ENCODE data around the gene CACNA2D2. TPM values are rescaled to one million over a fixed set of nuclear protein-coding genes. Genes with fewer than 3 reads are reported as not detected.
A peak's percentile ranks its signal among the peaks of the same experiment; 100 is the strongest.

CACNA2D2 gene
- total RNA-seq, 1 experiment from 2014 or later, result 22.0 TPM

DNA sequence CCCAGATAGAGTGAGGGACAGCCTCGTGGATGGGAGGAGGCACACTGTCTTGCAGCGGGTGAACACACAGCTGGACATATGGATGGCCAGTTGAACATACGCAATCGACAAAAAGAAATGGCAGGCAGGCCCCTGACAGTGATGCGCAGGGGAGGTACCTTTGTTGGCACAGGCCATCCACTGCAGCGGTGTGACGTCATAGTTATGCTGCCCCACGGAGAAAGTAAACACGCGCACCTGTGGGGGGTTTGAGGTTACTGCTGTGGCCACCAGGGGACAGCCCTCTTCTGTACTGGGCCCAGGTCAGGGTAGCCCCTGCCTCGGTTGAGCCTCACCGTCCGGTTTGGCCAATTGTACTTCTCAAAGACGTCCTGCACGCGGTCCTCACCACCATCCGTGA, 124.7 kb downstream of the CACNA2D2 start:
- POLR2A ChIA-PET, result no interaction called here
- Mint-ChIP-seq H3K4me1 (peaks cover 8% of the 10 kb centered on the region), H3K27me3 (ENCODE audit: low read depth) (no peaks in the 10 kb centered on the region), H3K27ac (no peak overlapping the region), H3K9me3 (no peaks in the 10 kb centered on the region), H3K36me3 (no peaks in the 10 kb centered on the region), H3K4me3 (no peak overlapping the region)
- TF ChIP-seq, protein P1, sequence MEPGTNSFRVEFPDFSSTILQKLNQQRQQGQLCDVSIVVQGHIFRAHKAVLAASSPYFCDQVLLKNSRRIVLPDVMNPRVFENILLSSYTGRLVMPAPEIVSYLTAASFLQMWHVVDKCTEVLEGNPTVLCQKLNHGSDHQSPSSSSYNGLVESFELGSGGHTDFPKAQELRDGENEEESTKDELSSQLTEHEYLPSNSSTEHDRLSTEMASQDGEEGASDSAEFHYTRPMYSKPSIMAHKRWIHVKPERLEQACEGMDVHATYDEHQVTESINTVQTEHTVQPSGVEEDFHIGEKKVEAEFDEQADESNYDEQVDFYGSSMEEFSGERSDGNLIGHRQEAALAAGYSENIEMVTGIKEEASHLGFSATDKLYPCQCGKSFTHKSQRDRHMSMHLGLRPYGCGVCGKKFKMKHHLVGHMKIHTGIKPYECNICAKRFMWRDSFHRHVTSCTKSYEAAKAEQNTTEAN (CRISPR knock-in tag; IDR thresholded peaks at IDR 0.05), result no peak
- TF ChIP-seq NR1H2 (CRISPR knock-in tag; IDR thresholded peaks at IDR 0.05), result no peak
- no peak for TF ChIP-seq NFE2L1 (CRISPR knock-in tag; IDR thresholded peaks at IDR 0.05)
- TF ChIP-seq, protein P2, sequence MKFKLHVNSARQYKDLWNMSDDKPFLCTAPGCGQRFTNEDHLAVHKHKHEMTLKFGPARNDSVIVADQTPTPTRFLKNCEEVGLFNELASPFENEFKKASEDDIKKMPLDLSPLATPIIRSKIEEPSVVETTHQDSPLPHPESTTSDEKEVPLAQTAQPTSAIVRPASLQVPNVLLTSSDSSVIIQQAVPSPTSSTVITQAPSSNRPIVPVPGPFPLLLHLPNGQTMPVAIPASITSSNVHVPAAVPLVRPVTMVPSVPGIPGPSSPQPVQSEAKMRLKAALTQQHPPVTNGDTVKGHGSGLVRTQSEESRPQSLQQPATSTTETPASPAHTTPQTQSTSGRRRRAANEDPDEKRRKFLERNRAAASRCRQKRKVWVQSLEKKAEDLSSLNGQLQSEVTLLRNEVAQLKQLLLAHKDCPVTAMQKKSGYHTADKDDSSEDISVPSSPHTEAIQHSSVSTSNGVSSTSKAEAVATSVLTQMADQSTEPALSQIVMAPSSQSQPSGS (CRISPR knock-in tag; IDR thresholded peaks at IDR 0.05; ENCODE audit: borderline replicate concordance, low read depth), result no peak
- TF ChIP-seq NFYB (CRISPR knock-in tag; conservative IDR thresholded peaks at IDR 0.05; ENCODE audit: low read depth), result no peak
- TF ChIP-seq, protein P3, sequence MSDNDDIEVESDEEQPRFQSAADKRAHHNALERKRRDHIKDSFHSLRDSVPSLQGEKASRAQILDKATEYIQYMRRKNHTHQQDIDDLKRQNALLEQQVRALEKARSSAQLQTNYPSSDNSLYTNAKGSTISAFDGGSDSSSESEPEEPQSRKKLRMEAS (CRISPR knock-in tag; IDR thresholded peaks at IDR 0.05), result no peak
- no peak for TF ChIP-seq CREM (CRISPR knock-in tag; IDR thresholded peaks at IDR 0.05)
- TF ChIP-seq IRF2 (CRISPR knock-in tag; IDR thresholded peaks at IDR 0.05; ENCODE audit: borderline replicate concordance, low read depth), result no peak
- TF ChIP-seq, protein P4, sequence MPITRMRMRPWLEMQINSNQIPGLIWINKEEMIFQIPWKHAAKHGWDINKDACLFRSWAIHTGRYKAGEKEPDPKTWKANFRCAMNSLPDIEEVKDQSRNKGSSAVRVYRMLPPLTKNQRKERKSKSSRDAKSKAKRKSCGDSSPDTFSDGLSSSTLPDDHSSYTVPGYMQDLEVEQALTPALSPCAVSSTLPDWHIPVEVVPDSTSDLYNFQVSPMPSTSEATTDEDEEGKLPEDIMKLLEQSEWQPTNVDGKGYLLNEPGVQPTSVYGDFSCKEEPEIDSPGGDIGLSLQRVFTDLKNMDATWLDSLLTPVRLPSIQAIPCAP (CRISPR knock-in tag; IDR thresholded peaks at IDR 0.05), result no peak
- TF ChIP-seq, protein P5, sequence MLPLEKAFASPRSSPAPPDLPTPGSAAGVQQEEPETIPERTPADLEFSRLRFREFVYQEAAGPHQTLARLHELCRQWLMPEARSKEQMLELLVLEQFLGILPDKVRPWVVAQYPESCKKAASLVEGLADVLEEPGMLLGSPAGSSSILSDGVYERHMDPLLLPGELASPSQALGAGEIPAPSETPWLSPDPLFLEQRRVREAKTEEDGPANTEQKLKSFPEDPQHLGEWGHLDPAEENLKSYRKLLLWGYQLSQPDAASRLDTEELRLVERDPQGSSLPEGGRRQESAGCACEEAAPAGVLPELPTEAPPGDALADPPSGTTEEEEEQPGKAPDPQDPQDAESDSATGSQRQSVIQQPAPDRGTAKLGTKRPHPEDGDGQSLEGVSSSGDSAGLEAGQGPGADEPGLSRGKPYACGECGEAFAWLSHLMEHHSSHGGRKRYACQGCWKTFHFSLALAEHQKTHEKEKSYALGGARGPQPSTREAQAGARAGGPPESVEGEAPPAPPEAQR (CRISPR knock-in tag; IDR thresholded peaks at IDR 0.05), result no peak
- TF ChIP-seq, protein P6, sequence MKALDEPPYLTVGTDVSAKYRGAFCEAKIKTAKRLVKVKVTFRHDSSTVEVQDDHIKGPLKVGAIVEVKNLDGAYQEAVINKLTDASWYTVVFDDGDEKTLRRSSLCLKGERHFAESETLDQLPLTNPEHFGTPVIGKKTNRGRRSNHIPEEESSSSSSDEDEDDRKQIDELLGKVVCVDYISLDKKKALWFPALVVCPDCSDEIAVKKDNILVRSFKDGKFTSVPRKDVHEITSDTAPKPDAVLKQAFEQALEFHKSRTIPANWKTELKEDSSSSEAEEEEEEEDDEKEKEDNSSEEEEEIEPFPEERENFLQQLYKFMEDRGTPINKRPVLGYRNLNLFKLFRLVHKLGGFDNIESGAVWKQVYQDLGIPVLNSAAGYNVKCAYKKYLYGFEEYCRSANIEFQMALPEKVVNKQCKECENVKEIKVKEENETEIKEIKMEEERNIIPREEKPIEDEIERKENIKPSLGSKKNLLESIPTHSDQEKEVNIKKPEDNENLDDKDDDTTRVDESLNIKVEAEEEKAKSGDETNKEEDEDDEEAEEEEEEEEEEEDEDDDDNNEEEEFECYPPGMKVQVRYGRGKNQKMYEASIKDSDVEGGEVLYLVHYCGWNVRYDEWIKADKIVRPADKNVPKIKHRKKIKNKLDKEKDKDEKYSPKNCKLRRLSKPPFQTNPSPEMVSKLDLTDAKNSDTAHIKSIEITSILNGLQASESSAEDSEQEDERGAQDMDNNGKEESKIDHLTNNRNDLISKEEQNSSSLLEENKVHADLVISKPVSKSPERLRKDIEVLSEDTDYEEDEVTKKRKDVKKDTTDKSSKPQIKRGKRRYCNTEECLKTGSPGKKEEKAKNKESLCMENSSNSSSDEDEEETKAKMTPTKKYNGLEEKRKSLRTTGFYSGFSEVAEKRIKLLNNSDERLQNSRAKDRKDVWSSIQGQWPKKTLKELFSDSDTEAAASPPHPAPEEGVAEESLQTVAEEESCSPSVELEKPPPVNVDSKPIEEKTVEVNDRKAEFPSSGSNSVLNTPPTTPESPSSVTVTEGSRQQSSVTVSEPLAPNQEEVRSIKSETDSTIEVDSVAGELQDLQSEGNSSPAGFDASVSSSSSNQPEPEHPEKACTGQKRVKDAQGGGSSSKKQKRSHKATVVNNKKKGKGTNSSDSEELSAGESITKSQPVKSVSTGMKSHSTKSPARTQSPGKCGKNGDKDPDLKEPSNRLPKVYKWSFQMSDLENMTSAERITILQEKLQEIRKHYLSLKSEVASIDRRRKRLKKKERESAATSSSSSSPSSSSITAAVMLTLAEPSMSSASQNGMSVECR (CRISPR knock-in tag; IDR thresholded peaks at IDR 0.05; ENCODE audit: borderline replicate concordance), result no peak
- TF ChIP-seq NR3C1 (CRISPR knock-in tag; conservative IDR thresholded peaks at IDR 0.05; ENCODE audit: low read depth), result no peak
- no peak for TF ChIP-seq RORB (CRISPR knock-in tag; IDR thresholded peaks at IDR 0.05)
- no peak for TF ChIP-seq JUN (CRISPR knock-in tag; IDR thresholded peaks at IDR 0.05)
- no peak for TF ChIP-seq ZNF423 (CRISPR knock-in tag; IDR thresholded peaks at IDR 0.05)
- no peak for TF ChIP-seq CBFB (CRISPR knock-in tag; IDR thresholded peaks at IDR 0.05; ENCODE audit: low read depth)
- TF ChIP-seq ETV6 (CRISPR knock-in tag; IDR thresholded peaks at IDR 0.05), result no peak
- no peak for ATAC-seq
- DNase-seq (ENCODE audit: low spot score), result no peak
- CTCF ChIA-PET, result no interaction called here

DNA sequence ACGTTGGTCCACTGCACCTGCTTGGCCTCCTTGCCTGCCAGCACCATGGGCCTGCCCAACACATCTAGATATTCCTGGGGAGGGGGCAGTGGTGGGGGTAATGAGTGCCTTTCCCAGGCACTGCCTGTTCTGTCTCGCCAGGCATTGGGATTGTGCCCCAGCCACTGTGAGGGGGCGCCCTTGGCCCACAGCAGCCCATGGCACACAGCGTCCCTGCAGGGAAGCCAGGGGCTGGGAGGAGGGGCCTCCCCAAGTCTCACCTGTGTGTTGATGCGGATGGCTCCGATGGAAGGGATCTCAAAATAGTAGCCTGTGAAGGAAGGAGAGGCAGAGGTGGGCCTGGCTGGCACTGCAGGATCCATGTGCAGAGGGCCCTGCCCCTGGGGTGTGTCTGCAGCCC, 125.4 kb downstream of the CACNA2D2 start:
- H3K36me3 Mint-ChIP-seq, result no peaks in the 10 kb centered on the region
- no peaks in the 10 kb centered on the region for H3K9me3 Mint-ChIP-seq
- no peak overlapping the region for H3K27ac Mint-ChIP-seq
- no peaks in the 10 kb centered on the region for H3K27me3 Mint-ChIP-seq (ENCODE audit: low read depth)
- peaks cover 11% of the 10 kb centered on the region for H3K4me1 Mint-ChIP-seq
- ATAC-seq (peak; percentile 42), DNase-seq (ENCODE audit: low spot score) (no peak)
- CTCF ChIA-PET, result no interaction called here
- POLR2A ChIA-PET, result no interaction called here
- H3K4me3 Mint-ChIP-seq, result no peak overlapping the region
- TF ChIP-seq, protein P7, sequence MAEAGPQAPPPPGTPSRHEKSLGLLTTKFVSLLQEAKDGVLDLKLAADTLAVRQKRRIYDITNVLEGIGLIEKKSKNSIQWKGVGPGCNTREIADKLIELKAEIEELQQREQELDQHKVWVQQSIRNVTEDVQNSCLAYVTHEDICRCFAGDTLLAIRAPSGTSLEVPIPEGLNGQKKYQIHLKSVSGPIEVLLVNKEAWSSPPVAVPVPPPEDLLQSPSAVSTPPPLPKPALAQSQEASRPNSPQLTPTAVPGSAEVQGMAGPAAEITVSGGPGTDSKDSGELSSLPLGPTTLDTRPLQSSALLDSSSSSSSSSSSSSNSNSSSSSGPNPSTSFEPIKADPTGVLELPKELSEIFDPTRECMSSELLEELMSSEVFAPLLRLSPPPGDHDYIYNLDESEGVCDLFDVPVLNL (CRISPR knock-in tag; IDR thresholded peaks at IDR 0.05; ENCODE audit: borderline replicate concordance, low read depth), result no peak
- TF ChIP-seq, protein P8, sequence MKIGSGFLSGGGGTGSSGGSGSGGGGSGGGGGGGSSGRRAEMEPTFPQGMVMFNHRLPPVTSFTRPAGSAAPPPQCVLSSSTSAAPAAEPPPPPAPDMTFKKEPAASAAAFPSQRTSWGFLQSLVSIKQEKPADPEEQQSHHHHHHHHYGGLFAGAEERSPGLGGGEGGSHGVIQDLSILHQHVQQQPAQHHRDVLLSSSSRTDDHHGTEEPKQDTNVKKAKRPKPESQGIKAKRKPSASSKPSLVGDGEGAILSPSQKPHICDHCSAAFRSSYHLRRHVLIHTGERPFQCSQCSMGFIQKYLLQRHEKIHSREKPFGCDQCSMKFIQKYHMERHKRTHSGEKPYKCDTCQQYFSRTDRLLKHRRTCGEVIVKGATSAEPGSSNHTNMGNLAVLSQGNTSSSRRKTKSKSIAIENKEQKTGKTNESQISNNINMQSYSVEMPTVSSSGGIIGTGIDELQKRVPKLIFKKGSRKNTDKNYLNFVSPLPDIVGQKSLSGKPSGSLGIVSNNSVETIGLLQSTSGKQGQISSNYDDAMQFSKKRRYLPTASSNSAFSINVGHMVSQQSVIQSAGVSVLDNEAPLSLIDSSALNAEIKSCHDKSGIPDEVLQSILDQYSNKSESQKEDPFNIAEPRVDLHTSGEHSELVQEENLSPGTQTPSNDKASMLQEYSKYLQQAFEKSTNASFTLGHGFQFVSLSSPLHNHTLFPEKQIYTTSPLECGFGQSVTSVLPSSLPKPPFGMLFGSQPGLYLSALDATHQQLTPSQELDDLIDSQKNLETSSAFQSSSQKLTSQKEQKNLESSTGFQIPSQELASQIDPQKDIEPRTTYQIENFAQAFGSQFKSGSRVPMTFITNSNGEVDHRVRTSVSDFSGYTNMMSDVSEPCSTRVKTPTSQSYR (CRISPR knock-in tag; IDR thresholded peaks at IDR 0.05), result no peak
- no peak for TF ChIP-seq RORB (CRISPR knock-in tag; IDR thresholded peaks at IDR 0.05)
- TF ChIP-seq KAT7 (CRISPR knock-in tag; IDR thresholded peaks at IDR 0.05; ENCODE audit: borderline replicate concordance), result no peak
- TF ChIP-seq, protein P9, sequence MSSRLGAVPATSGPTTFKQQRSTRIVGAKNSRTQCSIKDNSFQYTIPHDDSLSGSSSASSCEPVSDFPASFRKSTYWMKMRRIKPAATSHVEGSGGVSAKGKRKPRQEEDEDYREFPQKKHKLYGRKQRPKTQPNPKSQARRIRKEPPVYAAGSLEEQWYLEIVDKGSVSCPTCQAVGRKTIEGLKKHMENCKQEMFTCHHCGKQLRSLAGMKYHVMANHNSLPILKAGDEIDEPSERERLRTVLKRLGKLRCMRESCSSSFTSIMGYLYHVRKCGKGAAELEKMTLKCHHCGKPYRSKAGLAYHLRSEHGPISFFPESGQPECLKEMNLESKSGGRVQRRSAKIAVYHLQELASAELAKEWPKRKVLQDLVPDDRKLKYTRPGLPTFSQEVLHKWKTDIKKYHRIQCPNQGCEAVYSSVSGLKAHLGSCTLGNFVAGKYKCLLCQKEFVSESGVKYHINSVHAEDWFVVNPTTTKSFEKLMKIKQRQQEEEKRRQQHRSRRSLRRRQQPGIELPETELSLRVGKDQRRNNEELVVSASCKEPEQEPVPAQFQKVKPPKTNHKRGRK (CRISPR knock-in tag; IDR thresholded peaks at IDR 0.05; ENCODE audit: borderline replicate concordance), result no peak
